SU-DHL-6 (cell line): ENCODE data around the gene PRDM16.

Experiments
- CTCF ChIP-seq: fragments of 200-600 bp; sonication (generic); IDR thresholded peaks from one replicate; pipeline ENCODE4 v1.5.1; 2017; ENCODE audit warnings: antibody characterized with exemption, mild to moderate bottlenecking, low read length, moderate library complexity; ENCODE audit not compliant: insufficient read depth, poor library complexity, severe bottlenecking
- EZH2phosphoT487 ChIP-seq: fragments of 200-600 bp; sonication (generic), shearing (Covaris generic); conservative IDR thresholded peaks from 2 replicates; pipeline ENCODE4 v1.6.1; 2018; ENCODE audit warnings: mild to moderate bottlenecking, antibody characterized with exemption, low read length, moderate library complexity, mixed read lengths

- TF ChIP-seq CTCF (no peak), EZH2phosphoT487 (no peak)
These were observed 76.7 kb downstream of the PRDM16 start for GRCh38 chr1:3145532-3146325.
